Epithelial cell of alveolus of lung (primary cell): Measurements from ENCODE around the gene CLBA1. TPM values are rescaled to one million over a fixed set of nuclear protein-coding genes. Genes with fewer than 3 reads are reported as not detected.

Experiments used
- total RNA-seq: library from RNA; depleted of rRNA; stranded (reverse); fragments of >200 nt; gene quantifications from 2 replicates; pipeline ENCODE4 v1.2.1, GENCODE V29; 2015

CLBA1 gene
- total RNA-seq: 8.3 and 8.9 TPM in 2 replicates

DNA sequence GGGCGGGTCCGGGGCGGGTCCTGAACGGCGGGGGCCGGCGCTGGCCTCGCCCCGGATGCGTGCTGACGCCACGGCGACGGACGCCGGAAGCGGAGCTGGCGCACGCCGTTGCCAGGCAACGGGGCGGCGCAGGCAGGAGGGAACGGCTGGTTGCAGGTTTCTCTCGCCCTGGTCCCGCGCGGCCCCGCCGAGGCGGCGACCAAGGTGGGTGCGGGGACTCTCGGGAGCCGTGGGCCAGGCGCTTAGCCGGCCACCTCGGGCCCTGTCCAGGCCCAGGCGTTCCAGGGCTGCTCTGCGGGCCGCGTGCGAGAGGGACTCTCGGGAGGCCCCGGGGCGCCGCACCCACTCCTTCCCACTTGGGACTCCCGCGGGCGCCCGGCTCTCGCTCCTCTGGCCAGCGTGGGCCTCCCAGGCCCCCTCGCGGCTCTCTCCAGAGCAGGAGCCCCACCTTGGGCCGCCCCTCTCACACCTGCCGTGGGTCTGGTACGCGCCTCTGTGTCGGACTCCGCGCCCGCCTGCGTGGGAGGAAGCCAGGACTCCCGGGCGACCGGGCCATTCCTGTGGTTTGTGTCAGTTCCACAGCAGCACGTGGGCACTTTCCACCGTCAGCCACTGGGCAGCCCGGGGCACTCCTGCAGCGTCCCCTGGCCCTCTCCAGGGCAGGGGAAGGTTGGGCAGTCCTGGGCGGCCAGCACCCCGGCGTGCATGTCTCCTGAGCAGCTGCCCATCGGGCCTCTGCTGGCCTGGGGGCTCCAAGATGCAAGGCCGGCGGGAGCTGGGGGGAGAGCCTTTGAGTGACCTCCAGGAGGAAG, at the start of gene CLBA1:
Gene CLBA1 (plus strand): TSS at position 114 of the 812 bp plus-strand sequence. CDS start 644 bp downstream, at position 758.

DNA sequence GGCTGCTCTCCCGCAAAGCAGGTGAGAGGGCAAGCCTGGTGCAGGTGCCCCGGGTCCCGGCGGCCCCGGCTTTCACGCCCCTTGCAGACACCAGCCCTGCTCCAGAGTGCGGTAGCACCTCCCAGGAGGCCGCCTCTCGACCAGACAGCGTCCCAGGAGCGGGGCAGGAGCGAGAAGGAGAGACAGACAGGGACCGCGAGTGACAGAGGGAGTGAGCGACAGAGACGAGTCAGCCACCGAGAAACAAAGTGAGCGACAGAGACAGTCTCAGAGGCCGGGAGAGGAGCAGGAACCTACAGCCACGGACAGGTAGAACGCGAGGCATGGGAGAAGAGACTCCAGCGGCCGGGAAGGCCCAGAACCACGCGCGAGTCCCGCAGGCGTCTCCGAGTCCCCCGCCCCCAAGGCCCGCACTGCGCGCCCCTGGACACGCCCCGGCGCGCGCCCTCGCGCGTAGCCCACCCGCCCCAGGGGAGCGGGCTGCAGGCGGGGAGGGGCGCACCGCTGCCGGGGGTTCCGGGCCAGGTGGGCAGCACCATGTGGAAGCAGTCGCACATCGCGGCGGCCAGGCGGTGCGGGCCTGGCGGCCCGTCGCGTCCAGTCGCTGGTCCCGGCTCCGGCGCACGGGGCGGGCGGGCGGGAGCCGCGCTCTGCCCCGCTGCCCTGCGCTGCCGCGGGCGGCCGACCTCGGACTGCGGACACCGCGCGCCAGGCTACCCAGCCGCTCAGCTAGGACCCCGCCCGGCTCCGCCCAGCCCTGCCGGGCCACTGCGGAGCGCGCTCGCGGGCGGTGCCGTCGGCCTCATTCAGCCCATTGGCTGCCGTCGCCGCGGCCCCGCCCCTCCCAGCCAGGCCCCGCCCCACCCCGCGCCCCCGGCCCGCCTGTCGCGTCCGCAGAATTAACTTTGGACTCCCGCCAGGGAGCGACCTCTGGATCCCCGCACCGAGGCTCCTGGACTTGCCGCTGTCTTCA, 7.6 kb upstream of the CLBA1 start, which contains the start of gene AHNAK2:
Gene AHNAK2 (minus strand): TSS at position 694 of the 973 bp plus-strand sequence. CDS start 137 bp downstream, at position 557.

DNA sequence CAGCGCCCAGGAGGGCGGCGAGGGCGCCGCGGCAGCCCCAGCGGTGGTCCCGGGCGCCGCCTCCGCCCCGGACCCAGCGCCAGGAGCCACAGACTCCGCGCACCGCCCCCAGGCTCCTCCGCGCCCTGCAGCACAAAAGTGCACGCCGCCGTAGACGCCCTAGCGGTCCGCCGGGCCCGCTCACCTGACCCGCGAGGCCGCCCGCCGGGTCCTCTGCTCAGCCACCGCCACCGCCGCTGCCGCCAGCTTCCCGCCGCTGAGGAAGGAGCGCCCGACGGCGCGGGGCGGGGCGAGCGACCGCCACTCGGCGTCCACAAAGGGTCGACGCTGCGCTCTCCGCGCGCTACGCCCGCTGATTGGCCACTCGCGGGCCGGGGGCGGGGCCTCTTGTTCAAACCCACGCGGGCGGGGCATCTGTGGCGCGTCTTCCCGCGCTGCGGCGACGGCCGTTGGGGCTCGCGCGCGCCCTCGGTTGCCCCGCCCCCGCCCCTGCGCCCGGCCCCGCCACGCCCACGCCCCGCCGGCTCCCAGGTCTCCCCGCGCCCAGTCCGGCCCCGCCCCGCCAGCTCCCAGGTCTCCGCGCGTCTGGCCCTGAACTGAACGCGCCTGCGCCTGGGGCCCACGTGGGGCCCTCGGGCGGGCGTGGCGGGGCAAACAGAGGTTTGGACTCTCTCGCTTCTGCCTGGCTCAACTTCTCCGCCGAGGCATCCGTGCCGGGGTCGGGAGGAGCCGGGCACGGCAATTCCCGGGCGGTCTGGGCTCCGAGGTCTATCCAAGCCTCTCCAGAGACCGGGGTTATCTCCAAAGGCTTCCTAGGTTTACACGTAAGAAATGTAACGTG, 35.4 kb downstream of the CLBA1 start, which contains the start of gene CDCA4:
Gene CDCA4 (minus strand): TSS at position 269 of the 841 bp plus-strand sequence. CDS start 9,154 bp downstream, outside the sequence.

Other genes starting within 250 kb of the CLBA1 start
- gene SIVA1, start 232.6 kb upstream of the CLBA1 start, total RNA-seq: 248 and 283 TPM in 2 replicates
- gene AKT1, start 190.0 kb upstream of the CLBA1 start, total RNA-seq: 126 and 130 TPM in 2 replicates
- 1.5 and 3.6 TPM in 2 replicates for gene ZBTB42, start 184.7 kb upstream of the CLBA1 start, total RNA-seq
- 12.9 and 14.6 TPM in 2 replicates for gene CEP170B, start 120.5 kb upstream of the CLBA1 start, total RNA-seq
- gene PLD4, start 60.9 kb upstream of the CLBA1 start, total RNA-seq: not detected in 2 replicates
- 7.6 and 22.5 TPM in 2 replicates for gene AHNAK2, start 7.4 kb upstream of the CLBA1 start, total RNA-seq
- 20.1 and 33.4 TPM in 2 replicates for gene CDCA4, start 35.3 kb downstream of the CLBA1 start, total RNA-seq
- gene GPR132, start 79.6 kb downstream of the CLBA1 start, total RNA-seq: 0.13 and 0.16 TPM in 2 replicates
- gene JAG2, start 183.0 kb downstream of the CLBA1 start, total RNA-seq: 0.48 and 0.78 TPM in 2 replicates
- gene NUDT14, start 195.5 kb downstream of the CLBA1 start, total RNA-seq: 3.7 and 7.5 TPM in 2 replicates